NB4 (cell line): ENCODE results near the gene RANBP3.

Experiments
- DNase-seq: peaks from one replicate; pipeline ENCODE4 v3.0.0; 2010; ENCODE audit warnings: low read depth
- H3K4me3 ChIP-seq: one replicate; pipeline ENCODE4 v1.5.1; 2011; ENCODE audit warnings: mild to moderate bottlenecking, low read depth, low read length, moderate library complexity
- MYC ChIP-seq: IDR thresholded peaks from 2 replicates; pipeline ENCODE4 v1.6.1; 2011; ENCODE audit warnings: low read depth, low read length
- POLR2A ChIP-seq: IDR thresholded peaks from 2 replicates; pipeline ENCODE4 v1.6.1; 2011; ENCODE audit warnings: mild to moderate bottlenecking; ENCODE audit not compliant: insufficient read length; ENCODE audit errors: extremely low read depth
- TF ChIP-seq, protein P1 (sequence below): IDR thresholded peaks from 2 replicates; pipeline ENCODE4 v1.6.1; 2011; ENCODE audit warnings: low read depth, low read length
- TF ChIP-seq, protein P2 (sequence below): IDR thresholded peaks from one replicate; pipeline ENCODE4 v1.5.1; 2012; ENCODE audit warnings: low read depth, low read length

RANBP3 gene

GRCh38 chr19:5905114-5905778 lies 72.7 kb downstream of the RANBP3 start:
- no peak for DNase-seq
- peak overlapping the region; percentile 77 for H3K4me3 ChIP-seq
- TF ChIP-seq, protein P1, sequence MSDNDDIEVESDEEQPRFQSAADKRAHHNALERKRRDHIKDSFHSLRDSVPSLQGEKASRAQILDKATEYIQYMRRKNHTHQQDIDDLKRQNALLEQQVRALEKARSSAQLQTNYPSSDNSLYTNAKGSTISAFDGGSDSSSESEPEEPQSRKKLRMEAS: no peak
- TF ChIP-seq, protein P2, sequence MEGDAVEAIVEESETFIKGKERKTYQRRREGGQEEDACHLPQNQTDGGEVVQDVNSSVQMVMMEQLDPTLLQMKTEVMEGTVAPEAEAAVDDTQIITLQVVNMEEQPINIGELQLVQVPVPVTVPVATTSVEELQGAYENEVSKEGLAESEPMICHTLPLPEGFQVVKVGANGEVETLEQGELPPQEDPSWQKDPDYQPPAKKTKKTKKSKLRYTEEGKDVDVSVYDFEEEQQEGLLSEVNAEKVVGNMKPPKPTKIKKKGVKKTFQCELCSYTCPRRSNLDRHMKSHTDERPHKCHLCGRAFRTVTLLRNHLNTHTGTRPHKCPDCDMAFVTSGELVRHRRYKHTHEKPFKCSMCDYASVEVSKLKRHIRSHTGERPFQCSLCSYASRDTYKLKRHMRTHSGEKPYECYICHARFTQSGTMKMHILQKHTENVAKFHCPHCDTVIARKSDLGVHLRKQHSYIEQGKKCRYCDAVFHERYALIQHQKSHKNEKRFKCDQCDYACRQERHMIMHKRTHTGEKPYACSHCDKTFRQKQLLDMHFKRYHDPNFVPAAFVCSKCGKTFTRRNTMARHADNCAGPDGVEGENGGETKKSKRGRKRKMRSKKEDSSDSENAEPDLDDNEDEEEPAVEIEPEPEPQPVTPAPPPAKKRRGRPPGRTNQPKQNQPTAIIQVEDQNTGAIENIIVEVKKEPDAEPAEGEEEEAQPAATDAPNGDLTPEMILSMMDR: no peak

GRCh38 chr19:5904352-5905113 lies 73.4 kb downstream of the RANBP3 start, which contains the start of gene VMAC:
VMAC (plus strand) TSS chr19:5904872; CDS start chr19:5904891, 19 bp downstream.
- DNase-seq: peak; percentile 99
- TF ChIP-seq POLR2A: peak; percentile 64
- TF ChIP-seq, protein P1: peak; percentile 64
- peak; percentile 42 for TF ChIP-seq MYC
- TF ChIP-seq, protein P2: no peak
- H3K4me3 ChIP-seq: peak within 1 kb of the TSS; percentile 94

GRCh38 chr19:5903624-5904351 lies 74.2 kb downstream of the RANBP3 start, which contains the start of gene NDUFA11:
NDUFA11 (minus strand) TSS chr19:5903790; CDS start chr19:5903708, 82 bp downstream.
- peak; percentile 93 for DNase-seq
- TF ChIP-seq MYC: peak; percentile 90
- TF ChIP-seq, protein P1: peak; percentile 89
- peak; percentile 86 for TF ChIP-seq POLR2A
- TF ChIP-seq, protein P2: no peak
- H3K4me3 ChIP-seq: peak within 1 kb of the TSS; percentile 94

GRCh38 chr19:5903056-5903623 lies 74.8 kb downstream of the RANBP3 start:
- DNase-seq: peak; percentile 22
- TF ChIP-seq MYC (no peak; the same call in 1 of the 2 replicates), POLR2A (no peak)
- TF ChIP-seq, protein P1: peak; percentile 60; the same call in 1 of the 2 replicates
- TF ChIP-seq, protein P2: no peak
- peak overlapping the region; percentile 94 for H3K4me3 ChIP-seq

GRCh38 chr19:5900976-5901375 lies 77.0 kb downstream of the RANBP3 start:
- H3K4me3 ChIP-seq: no peak overlapping the region
- TF ChIP-seq, protein P2: no peak
- no peak for TF ChIP-seq POLR2A
- TF ChIP-seq, protein P1: no peak
- no peak for TF ChIP-seq MYC
- DNase-seq: no peak
